GM21825 (cell line): ENCODE results near the gene CERS6.
A peak's percentile ranks its signal among the peaks of the same experiment; 100 is the strongest.

Experiments used
- ATAC-seq: cut with Tn5 transposase; IDR thresholded peaks from one replicate; pipeline ENCODE4 v1.9.1; 2021; ENCODE audit warnings: mild to moderate bottlenecking, moderate library complexity; ENCODE audit not compliant: unreplicated experiment

CERS6 gene

GRCh38 chr2:168692132-168692744 is 236.2 kb downstream of the CERS6 start:
- no peak for ATAC-seq

GRCh38 chr2:168694173-168694572 is 238.1 kb downstream of the CERS6 start:
- no peak for ATAC-seq

GRCh38 chr2:168694866-168695265 is 238.8 kb downstream of the CERS6 start:
- ATAC-seq: no peak

GRCh38 chr2:168697668-168698121 is 241.6 kb downstream of the CERS6 start:
- ATAC-seq: no peak

GRCh38 chr2:168698969-168699368 is 242.9 kb downstream of the CERS6 start:
- no peak for ATAC-seq

- ATAC-seq: no peak
Measured at GRCh38 chr2:168699844-168700417, 243.9 kb downstream of the CERS6 start.

- no peak for ATAC-seq
Measured at GRCh38 chr2:168700615-168701245, 244.7 kb downstream of the CERS6 start.

- ATAC-seq: no peak
Measured at GRCh38 chr2:168702579-168702978, 246.5 kb downstream of the CERS6 start.

GRCh38 chr2:168703926-168704325 is 247.9 kb downstream of the CERS6 start:
- no peak for ATAC-seq

GRCh38 chr2:168705534-168706470 is 249.7 kb downstream of the CERS6 start:
- ATAC-seq: no peak

- no peak for ATAC-seq
Measured at GRCh38 chr2:168706806-168707205, 250.7 kb downstream of the CERS6 start.

- ATAC-seq: no peak
Measured at GRCh38 chr2:168708080-168708479, 252.0 kb downstream of the CERS6 start.

GRCh38 chr2:168710754-168711467 is 254.8 kb downstream of the CERS6 start:
- no peak for ATAC-seq

- ATAC-seq: peak; percentile 98
Measured at GRCh38 chr2:168712053-168712452, 256.0 kb downstream of the CERS6 start.

GRCh38 chr2:168713325-168713724 is 257.3 kb downstream of the CERS6 start:
- no peak for ATAC-seq

- ATAC-seq: no peak
Measured at GRCh38 chr2:168715849-168716248, 259.8 kb downstream of the CERS6 start.

- no peak for ATAC-seq
Measured at GRCh38 chr2:168716839-168717238, 260.8 kb downstream of the CERS6 start.

GRCh38 chr2:168717790-168718502 is 261.9 kb downstream of the CERS6 start:
- no peak for ATAC-seq

GRCh38 chr2:168718622-168719021 is 262.6 kb downstream of the CERS6 start:
- no peak for ATAC-seq

- no peak for ATAC-seq
Measured at GRCh38 chr2:168719446-168719845, 263.4 kb downstream of the CERS6 start.
